Activated CD8-positive, alpha-beta memory T cell treated with anti-CD3 and anti-CD28 coated beads for 48 hours (primary cell): ENCODE data around the gene DNMT1.
"Not testable (repeated sequence)": the region's sequence is repeated elsewhere in the genome, so short reads cannot be mapped to it uniquely, and the experiment has no call there.

ENCODE experiments used
- DNase-seq, 3 experiments: peaks; one replicate each; pipeline ENCODE4 v3.0.0-alpha.2; 2020; ENCODE audit warnings: low read depth in 2 of 3, low spot score in 2 of 3

The DNMT1 gene

DNA sequence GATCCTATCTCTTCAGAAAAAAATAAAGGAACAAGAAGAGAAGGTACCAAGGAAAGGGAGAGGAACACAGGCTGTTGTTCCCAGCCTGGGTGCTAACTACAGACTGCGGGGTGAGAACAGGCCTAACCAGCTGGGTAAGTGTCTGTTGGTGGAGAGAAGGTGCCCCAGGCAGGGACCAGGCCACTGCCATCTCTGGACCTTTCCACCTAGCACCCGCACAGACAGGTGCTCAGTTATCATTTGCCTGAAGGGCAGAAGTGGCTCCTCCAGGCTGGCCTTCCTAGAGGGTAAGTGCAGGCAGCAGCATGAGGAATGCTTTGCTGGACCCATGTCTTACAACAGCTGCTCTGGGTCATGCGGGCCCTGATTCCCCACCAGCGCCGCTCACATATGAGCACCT is 10.1 kb downstream of the DNMT1 start:
- no peak for DNase-seq

DNA sequence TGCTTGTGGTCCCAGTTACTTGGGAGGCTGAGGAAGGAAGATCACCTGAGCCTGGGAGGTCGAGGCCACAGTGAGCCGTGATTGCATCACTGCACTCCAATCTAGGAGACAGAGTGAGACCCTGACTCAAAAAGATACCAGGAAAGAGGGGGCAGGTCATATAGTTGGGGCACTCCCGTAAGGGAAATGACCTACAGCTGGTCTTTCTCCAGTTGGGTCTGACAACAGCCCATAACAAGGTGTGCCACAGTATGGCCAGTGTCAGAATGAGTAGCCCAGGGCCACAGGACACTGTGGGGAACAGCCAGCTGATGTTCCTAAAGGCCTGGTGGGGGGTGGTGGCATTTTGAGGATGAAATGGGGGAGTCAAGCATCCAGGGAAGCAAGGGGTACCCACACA is 10.8 kb downstream of the DNMT1 start:
- DNase-seq = no peak

DNA sequence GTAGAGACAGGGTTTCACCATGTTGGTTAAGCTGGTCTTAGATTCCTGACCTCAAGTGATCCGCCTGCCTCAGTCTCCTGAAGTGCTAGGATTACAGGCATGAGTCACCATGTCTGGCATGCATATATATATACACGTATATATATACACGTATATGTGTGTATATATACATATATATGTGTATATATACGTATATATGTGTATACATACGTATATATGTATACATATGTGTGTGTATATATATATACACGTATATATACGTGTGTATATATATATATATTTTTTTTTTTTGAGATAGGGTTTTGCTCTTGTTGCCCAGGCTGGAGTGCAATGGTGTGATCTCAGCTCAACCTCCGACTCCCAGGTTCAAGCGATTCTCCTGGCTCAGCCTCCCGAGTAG is 11.9 kb downstream of the DNMT1 start:
- no peak for DNase-seq

DNA sequence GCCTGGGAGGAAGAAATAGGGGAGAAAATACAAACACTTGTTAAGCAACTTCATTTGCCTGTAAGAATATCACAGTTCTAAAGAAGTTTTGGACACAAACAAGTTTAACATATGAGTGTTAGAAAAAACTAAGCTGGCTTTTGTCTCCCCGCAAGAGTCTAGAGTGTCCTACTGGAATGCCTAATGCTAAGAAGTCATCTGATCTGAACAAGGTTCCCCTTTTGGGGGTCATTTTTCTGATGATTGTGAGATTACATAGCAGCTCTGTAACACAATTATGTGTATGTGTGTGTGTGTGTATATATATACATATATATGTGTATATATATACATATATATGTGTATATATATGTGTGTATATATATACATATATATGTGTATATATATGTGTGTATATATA is 12.7 kb downstream of the DNMT1 start:
- DNase-seq = no peak

DNA sequence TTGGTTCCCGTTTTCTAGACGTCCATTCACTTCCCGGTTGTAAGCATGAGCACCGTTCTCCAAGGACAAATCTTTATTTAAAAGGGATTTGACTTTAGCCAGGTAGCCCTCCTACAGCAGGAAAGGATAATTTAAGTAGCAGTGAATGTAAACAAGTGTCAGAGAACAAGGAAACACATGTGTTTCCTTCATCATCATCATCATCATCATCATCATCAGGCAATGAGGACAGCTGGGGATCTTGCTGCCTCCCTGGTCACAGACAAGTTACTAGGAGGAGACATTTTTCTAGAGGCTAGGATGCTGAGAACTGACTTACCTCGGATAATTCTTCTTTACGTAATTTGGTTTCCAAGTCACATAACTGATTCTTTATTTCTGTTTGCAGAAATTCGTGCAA is 14.3 kb downstream of the DNMT1 start:
- DNase-seq = no peak

DNA sequence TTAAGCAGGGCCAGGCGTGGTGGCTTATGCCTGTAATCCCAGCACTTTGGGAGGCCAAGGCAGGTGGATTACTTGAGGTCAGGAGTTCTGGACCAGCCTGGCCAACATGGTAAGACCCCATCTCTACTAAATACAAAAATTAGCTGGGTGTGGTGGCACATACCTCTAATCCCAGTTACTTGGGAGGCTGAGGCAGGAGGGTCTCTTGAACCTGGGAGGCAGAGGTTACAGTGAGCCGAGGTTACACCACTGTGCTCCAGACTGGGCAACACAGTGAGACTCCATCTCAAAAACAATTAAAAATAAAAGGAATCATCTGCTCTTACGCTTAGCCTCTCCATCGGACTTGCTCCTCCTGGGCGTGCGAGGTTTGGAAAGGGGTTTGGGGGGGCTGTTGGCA is 14.7 kb downstream of the DNMT1 start:
- not testable (repeated sequence) for DNase-seq

DNA sequence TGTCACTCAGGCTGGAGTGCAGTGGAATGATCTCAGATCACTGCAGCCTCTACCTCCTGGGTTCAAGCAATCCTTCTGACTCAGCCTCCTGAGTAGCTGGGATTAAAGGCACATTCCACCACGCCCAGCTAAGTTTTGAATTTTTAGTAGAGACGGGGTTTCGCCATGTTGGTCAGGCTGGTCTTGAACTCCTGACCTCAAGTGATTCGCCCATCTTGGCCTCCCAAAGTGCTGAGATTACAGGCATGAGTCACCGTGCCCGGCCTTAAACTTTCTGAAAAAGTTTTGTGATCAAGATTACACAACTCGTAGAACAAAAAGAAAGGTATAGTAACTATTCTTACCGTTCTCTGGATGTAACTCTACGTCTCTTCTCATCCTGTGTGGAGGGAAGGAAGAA is 21.2 kb downstream of the DNMT1 start:
- DNase-seq = no peak

DNA sequence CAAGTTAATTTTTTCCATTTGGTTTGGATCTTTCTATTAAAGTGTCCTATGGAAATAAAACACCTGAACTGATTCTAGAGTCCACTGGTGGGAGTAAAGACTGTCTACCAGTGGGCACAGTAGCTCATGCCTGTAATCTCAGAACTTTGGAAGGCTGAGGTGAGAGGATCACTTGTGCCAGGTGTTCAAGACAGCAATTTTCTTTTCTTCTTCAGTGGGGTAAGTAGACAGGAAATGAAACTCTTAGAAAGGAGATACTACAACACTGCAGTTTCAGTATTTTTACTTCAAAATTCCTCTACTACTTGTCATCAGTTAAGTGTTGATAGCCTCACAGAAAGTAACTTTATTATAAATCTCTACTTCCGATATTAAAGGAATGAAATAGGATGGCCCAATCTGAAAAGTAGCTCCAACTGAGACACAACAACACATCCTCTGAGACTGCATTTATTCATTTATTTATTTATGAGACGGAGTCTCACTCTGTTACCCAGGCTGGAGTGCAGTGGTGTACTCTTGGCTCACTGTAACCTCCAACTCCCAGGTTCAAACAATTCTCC is 26.3 kb downstream of the DNMT1 start:
- no peak for DNase-seq

DNA sequence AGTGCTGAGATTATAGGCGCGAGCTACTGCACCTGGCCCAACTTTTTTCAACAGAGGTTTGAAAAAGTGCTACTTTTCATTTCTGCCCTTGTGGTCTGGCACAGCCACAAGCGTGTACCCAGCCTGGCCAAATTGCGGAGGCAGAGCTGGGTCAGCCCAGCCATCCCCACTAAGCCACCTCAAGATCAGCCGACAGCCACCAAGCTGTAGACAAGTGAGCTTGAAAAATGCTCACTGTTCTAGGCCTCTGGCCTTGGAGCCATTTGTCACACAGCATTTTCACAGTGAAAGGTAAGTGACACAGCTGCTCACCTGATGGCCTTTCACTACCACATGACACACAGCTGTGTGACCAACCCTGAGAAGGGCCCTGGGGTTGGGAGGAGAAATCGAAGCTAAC is 27.3 kb downstream of the DNMT1 start:
- no peak for DNase-seq

DNA sequence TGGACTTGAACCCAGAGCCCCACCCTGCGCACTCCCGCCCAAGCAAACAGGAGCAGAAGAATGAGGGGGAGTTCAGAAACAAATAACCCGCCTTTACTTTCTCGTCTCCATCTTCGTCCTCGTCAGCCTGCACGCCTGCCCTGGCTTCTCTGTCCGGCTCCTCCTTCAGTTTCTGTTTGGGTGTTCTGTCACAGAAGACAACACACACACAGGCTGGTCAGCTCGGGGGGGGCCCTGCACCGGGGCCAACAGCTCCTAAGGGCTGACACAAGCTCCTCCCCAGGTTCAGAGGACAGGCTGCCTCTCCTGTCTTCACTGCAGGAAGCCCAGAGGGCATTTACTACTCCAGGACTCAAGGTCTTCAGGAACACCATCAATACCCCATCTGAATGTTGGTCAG is 28.3 kb downstream of the DNMT1 start:
- not testable (repeated sequence) for DNase-seq

DNA sequence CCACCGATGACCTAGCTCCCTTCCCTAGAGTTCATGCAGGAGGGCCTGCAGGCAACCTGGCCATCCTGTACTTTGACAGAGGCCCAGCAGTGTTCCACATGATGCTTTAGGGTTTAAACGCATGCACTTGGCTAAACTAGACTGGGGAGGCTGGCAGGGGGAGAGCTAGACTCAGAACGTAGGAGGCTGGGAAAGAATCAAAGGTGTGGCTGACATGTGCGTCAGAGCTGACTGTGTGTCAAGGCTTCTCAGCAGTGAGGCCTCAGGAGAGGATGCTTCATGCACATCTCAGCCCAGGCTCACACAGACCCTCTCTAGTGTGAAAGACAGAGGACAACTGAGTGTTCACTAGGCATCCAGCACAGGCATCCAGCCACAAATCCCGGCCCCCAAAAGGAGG is 28.7 kb downstream of the DNMT1 start:
- DNase-seq = no peak

DNA sequence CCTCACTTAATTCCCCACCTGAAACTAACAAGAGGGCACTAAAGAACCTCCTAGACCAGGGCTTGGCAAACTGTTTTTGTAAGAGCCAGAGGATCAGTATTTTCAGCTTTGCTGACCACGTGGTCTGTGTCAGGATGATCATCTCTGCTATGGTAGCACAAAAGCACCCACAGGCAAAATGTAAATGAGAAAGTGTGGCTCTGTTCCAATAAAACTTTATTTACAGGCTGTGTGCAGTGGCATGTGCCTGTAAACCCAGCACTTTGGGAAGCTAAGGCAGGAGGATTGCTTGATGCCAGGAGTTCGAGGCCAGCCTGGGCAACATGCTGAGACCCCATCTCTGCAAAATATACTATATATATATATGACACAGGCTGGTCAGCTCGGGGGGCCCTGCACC is 31.2 kb downstream of the DNMT1 start:
- no peak for DNase-seq

DNA sequence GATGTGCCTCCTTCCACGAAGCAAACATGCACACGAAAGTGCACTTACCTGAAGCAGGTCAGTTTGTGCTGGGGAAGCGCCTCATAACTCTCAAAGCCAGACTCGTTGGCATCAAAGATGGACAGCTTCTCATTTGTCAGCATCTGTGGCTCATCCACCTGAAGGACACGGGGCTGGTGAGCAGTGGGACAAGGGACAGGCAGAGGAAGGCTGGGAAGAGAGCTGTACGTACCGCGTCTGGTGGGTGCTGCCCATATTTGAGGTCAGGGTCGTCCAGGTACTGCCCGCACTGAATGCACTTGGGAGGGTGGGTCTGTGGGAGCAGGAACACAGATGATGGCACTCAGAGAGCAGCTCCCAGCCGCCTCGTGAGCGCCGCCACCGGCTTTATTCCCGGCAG is 35.1 kb downstream of the DNMT1 start:
- DNase-seq = no peak

DNA sequence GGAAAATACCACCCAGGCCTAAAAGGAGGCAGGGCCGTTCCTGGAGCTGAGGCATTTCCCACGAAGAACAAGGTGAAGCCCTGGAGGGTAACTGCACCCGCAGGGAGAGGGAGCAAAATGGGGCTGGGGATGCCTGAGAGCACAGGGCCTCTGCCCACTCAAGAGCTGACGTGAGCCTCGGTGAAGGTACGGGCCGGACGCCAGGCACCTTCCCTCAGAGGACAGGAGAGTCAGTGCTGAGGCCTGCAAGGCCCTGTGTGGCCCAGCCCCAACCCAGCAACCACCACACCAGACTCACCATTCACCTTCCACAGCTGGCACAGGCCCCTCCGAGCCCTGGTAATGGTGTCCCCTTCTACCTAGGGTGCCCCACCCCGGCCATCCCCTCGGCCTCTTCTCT is 36.3 kb downstream of the DNMT1 start:
- no peak for DNase-seq

DNA sequence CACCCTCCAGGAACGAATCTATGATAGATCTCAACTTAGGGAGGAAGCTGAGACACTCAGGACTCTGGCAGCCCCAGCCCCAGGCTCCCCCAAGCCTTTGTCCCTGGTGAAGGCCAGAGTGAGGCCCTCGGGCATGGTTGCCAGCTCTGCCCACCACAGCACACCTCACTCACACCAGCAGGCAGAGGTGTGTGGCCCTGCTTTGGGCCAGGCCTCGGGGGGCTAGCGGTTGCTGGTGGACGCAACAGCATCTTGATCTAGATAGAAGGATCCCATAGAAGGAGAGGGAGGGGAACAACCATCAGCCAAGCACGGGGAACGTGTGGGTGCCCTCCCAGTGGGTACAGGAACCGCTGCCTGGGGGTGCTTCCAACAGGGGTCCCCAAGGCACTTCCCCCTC is 36.7 kb downstream of the DNMT1 start:
- DNase-seq = no peak

DNA sequence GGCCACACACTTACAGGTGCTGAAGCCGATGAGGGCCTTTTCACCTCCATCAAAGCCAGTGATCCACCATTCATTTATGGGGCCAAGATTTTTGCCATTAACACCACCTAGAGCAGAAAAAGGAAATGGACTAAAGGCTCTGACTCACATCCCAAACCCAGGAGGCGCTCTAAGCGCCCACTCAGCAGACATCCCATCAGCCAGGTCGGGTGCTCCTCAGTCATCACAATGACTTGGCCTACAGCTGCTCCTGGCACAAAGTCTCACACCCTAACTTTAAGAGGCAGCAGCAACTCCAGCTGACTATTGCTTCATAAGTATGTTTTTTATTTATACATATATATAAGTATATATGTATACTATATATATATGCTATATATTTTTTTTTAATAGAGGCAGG is 38.9 kb downstream of the DNMT1 start:
- no peak for DNase-seq

DNA sequence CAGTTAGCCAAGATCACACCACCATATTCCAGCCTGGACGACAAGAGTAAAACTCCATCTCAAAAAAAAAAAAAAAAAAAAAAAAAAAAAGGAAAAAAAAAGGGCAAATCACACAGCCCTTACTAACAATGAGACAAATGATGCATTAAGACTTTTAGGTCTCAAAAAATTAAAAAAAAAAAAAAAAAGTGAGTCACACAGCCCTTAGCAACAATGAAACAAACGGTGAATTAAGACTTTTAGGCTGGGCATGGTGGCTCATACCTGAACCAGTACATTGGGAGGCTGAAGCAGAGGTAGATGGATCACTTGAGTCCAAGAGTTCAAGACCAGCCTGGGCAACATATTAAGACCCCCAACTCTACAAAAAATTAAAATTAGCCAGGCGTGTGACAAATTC is 42.7 kb downstream of the DNMT1 start:
- no peak for DNase-seq

DNA sequence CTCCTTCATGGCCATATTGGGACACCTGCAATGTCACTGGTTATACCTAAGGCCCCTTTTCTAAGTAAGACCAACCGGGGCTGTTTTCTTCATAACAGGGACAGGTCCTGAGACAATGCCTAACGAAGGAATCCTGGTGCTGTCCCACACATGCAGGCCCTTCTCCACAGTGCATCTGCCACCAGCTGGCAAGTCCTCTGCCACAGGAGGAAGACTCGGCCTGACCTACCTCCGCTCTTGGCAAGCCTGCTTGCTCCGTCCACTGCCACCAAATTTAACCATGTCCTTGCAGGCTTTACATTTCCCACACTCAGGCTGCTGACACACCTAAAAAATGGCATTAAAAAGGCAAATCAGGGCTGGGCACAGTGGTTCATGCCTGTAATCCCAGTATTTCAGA is 43.2 kb downstream of the DNMT1 start:
- no peak for DNase-seq

DNA sequence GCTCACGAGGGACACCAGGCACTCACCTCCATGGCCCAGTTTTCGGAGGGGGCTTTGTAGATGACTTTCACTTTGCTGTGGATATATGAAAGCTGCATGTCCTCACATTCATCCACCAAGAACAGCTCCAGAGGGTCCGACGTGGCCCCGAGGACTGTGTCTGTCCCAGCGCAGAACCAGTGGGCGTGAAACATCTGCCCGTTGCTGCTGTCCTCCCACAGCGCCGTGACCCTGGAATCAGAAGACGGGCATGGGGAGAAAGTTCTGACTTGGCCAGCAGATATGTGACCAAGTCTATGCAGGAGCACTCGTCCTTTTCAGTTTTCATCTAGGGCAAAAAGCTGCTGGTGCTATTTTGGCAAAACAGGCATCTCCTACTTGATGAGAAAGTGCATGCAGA is 45.3 kb downstream of the DNMT1 start:
- DNase-seq = no peak

DNA sequence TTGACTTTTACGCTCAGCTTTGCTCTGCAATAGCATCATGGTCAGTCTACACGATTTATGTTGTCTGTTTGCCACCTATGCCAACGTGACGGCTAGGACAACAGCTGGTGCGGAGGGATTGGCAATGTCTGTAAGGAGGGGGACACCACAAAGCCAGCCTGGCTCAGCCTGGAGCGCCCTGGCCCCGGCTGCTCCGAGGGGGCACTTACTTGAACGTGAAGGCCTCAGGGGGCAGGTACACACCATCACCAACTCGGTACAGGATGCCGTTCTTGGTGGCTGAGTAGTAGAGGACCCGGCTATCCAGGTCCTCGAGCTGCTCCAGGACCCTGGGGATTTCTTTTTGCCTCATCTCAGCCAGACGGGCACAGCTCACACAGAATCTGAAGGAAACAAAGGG is 48.6 kb downstream of the DNMT1 start:
- DNase-seq = no peak

DNA sequence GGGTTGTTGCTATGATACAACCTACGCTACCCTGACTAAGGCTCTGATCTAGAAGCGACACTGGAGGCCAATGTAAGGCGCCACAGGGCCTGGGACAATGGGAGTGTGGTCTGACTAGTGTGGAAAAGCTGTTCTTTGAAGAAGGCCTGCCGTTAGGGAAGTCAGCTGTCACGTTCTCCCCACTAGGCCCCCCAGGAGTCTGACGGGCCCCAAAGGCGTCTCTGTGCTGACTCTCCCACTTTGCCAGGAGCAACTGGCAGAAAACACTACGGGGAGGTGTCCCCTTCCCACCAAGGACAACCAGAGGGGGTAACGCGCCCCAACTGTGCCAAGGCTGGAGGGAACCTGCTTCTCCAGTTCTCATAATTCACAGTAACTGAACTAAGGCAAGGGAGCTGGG is 49.7 kb downstream of the DNMT1 start:
- no peak for DNase-seq

DNA sequence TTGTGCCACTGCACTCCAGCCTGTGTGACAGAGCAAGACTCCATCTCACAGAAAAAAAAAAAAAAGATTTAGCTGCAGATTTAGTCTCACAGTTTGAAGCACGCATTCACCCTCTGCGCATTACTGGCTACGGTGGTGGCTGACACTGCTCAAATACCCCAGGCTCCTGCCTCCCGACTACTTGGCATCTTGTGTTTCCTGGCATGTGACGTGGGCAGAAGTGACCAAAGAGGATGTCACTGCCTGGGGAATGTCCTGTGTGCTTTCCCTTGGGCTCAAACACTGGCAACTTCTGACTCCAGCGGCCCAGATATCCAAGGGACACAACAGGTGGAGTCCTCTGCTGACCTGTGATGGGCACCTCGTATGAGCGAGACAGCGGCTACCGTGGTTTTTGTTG is 50.4 kb downstream of the DNMT1 start:
- no peak for DNase-seq

DNA sequence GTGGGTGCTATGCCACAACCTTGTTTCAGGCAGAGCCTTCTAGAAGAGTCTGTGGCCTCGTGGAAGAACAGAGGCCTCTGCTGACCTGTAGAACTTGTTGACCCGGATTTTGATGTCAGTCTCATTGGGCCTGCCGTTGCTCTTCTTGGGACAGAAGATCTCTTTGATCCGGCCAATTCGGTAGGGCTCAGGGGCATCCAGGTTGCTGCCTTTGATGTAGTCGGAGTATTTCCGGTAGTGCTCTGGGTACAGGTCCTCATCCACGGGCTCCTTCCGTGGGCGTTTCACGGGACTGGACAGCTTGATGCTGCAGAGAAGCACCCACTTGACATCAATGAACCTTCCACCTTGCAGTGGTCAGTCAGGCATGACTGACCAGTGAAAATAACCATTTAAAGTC is 51.1 kb downstream of the DNMT1 start:
- DNase-seq = no peak
